DND-41 (cell line): ENCODE results near the gene SLC7A11.

Experiments used
- ATAC-seq: fragments of 200-7000 bp; cut with Tn5 transposase; 3 replicates; pipeline ENCODE4 v1.9.1; 2021; ENCODE audit warnings: low read depth; ENCODE audit not compliant: insufficient read depth
- DNase-seq: peaks from one replicate; pipeline ENCODE4 v3.0.0-alpha.2; 2020
- H2AFZ ChIP-seq: 2 replicates; pipeline ENCODE4 v1.6.0; 2012; ENCODE audit warnings: low read depth, low read length
- H3K27ac ChIP-seq: 2 replicates; pipeline ENCODE4 v1.5.1; 2012; ENCODE audit warnings: low read length, inconsistent platforms
- H3K27me3 ChIP-seq: fragments of 200-600 bp; sonication (generic); 2 replicates; pipeline ENCODE4 v1.6.0; 2012; ENCODE audit warnings: low read length, mild to moderate bottlenecking, inconsistent platforms; ENCODE audit not compliant: insufficient read depth, poor library complexity
- H3K36me3 ChIP-seq: 2 replicates; pipeline ENCODE4 v1.5.1; 2012; ENCODE audit warnings: low read length, inconsistent platforms; ENCODE audit not compliant: insufficient read depth
- H3K4me1 ChIP-seq: 2 replicates; pipeline ENCODE4 v1.5.1; 2012; ENCODE audit warnings: mild to moderate bottlenecking, low read length; ENCODE audit not compliant: insufficient read depth
- H3K4me2 ChIP-seq: 2 replicates; pipeline ENCODE4 v1.6.0; 2012; ENCODE audit warnings: mild to moderate bottlenecking, moderate library complexity, low read length, inconsistent platforms; ENCODE audit not compliant: insufficient read depth
- H3K4me3 ChIP-seq, 2 experiments: fragments of 200-600 bp in 1 of 2; shearing (Covaris generic) in 1 of 2; 2 replicates each; pipeline ENCODE4 v1.5.1; 2012 to 2016; ENCODE audit warnings: inconsistent platforms in 2 of 2, low read length in 2 of 2, mild to moderate bottlenecking in 2 of 2, low read depth in 1 of 2, moderate library complexity in 1 of 2
- H3K79me2 ChIP-seq: 2 replicates; pipeline ENCODE4 v1.6.0; 2012; ENCODE audit warnings: low read length, inconsistent platforms; ENCODE audit not compliant: insufficient read depth
- H3K9ac ChIP-seq: 2 replicates; pipeline ENCODE4 v1.6.0; 2012; ENCODE audit warnings: low read depth, mild to moderate bottlenecking, inconsistent platforms, low read length, moderate library complexity
- H3K9me3 ChIP-seq: 2 replicates; pipeline ENCODE4 v1.5.1; 2012; ENCODE audit warnings: low read length, moderate library complexity, mild to moderate bottlenecking, inconsistent platforms; ENCODE audit not compliant: insufficient read depth, severe bottlenecking
- H4K20me1 ChIP-seq: 2 replicates; pipeline ENCODE4 v1.6.0; 2012; ENCODE audit warnings: low read length; ENCODE audit not compliant: insufficient read depth
- CTCF ChIP-seq: IDR thresholded peaks from 2 replicates; pipeline ENCODE4 v1.5.1; 2012; ENCODE audit warnings: borderline replicate concordance, low read length, moderate library complexity, mild to moderate bottlenecking; ENCODE audit not compliant: poor library complexity, severe bottlenecking; ENCODE audit errors: extremely low read depth
- EZH2 ChIP-seq: IDR thresholded peaks from 3 replicates; pipeline ENCODE4 v1.6.1; 2012; ENCODE audit warnings: borderline replicate concordance, low read depth, mild to moderate bottlenecking, moderate library complexity, low read length, inconsistent platforms; ENCODE audit not compliant: severe bottlenecking

SLC7A11 gene

DNA sequence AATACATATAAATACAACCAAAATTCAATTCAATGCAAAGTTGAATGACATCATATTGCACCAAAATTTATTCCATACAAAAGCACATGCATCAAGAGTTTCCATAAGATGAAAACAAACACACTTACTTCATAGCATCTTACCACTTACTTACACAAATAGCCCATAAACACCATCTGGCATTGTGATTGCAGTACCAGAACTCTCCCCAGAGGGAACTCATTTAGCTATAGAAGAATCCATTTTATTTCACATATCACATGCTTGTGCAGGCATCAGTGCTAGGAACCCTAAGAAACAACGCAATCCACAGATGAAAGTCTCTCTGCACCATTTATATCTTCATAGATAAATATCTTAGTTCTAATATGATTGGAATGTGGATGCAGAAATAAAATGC, 77.9 kb downstream of the SLC7A11 start:
- H3K4me2 ChIP-seq: no peak overlapping the region
- DNase-seq (no peak), ATAC-seq (no peak)
- no peak overlapping the region for H3K27ac ChIP-seq
- no peaks in the 10 kb centered on the region for H3K36me3 ChIP-seq
- no peaks in the 10 kb centered on the region for H3K27me3 ChIP-seq
- H2AFZ ChIP-seq: no peak overlapping the region
- H3K9ac ChIP-seq: no peak overlapping the region
- no peaks in the 10 kb centered on the region for H3K79me2 ChIP-seq
- H4K20me1 ChIP-seq: no peaks in the 10 kb centered on the region
- H3K9me3 ChIP-seq: no peaks in the 10 kb centered on the region
- TF ChIP-seq CTCF: no peak
- no peak for TF ChIP-seq EZH2
- H3K4me3 ChIP-seq: no peak overlapping the region
- no peaks in the 10 kb centered on the region for H3K4me1 ChIP-seq

DNA sequence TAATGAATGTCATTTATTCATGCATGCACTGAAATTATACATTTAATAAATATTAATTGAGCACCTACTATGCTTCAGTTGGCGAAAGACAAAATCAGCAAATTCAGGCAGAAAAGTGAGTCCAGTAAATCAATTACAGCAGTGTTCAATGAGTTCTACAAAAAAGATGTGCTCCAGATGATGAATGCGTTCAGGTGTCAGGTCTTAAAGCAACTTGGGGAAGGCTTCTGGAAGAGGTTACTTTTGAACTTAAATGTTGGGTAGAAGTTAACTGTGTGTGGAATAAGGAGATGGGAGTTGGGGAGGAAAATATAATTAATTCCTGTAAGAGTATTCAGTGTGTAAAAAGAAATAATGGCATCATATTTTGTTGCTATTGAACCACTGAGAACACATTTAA, 79.0 kb downstream of the SLC7A11 start:
- Histone ChIP-seq H2AFZ (no peak overlapping the region), H4K20me1 (no peaks in the 10 kb centered on the region), H3K9ac (no peak overlapping the region), H3K4me3 (no peak overlapping the region), H3K4me2 (no peak overlapping the region), H3K36me3 (no peaks in the 10 kb centered on the region), H3K27ac (no peak overlapping the region), H3K27me3 (no peaks in the 10 kb centered on the region), H3K79me2 (no peaks in the 10 kb centered on the region), H3K9me3 (no peaks in the 10 kb centered on the region), H3K4me1 (no peaks in the 10 kb centered on the region)
- ATAC-seq (no peak), DNase-seq (no peak)
- TF ChIP-seq EZH2 (no peak), CTCF (no peak)

DNA sequence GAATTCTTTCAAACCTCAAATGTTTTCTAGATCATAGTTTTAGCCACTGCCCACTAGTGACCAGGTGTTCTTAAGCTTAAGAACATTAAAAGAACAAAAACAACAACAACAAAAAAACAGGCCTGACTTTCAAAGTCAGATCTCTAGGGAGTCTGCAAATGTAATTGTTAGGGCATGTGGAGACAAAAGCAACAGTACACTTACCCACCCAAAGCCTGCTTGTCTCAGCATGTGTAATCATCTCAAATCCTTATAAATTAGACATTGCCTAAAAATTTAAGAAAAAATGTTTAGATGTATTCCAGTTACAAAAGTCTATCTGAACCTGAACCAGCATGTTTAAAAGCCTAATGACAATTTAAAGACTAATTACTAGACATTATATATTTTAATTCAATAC, 79.9 kb downstream of the SLC7A11 start:
- no peak overlapping the region for H3K9ac ChIP-seq
- ATAC-seq (no peak), DNase-seq (no peak)
- H3K4me2 ChIP-seq: no peak overlapping the region
- no peak overlapping the region for H2AFZ ChIP-seq
- H3K36me3 ChIP-seq: no peaks in the 10 kb centered on the region
- TF ChIP-seq EZH2: no peak
- TF ChIP-seq CTCF: no peak
- no peaks in the 10 kb centered on the region for H3K79me2 ChIP-seq
- no peaks in the 10 kb centered on the region for H3K9me3 ChIP-seq
- H3K4me1 ChIP-seq: no peaks in the 10 kb centered on the region
- H4K20me1 ChIP-seq: no peaks in the 10 kb centered on the region
- no peaks in the 10 kb centered on the region for H3K27me3 ChIP-seq
- H3K27ac ChIP-seq: no peak overlapping the region
- H3K4me3 ChIP-seq: no peak overlapping the region

DNA sequence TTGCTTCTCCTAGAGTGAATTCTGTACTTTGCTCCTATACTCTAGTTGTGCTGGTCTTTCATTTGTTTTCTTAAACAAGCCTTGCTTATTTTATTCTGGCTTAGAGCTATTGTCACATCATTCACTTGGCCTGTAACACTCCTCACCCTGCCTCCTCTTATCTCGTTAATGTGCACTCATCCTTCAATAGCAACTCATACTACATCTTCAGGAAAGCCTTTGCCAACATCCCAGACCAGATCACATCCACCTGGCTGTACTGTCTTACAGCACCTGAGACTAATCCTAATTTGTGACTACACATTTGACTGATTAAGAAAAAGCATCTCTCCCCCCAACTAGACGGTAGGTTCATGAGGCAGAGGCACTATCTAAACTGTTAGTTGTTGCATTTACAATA, 80.8 kb downstream of the SLC7A11 start:
- ATAC-seq (no peak), DNase-seq (no peak)
- no peak overlapping the region for H3K4me2 ChIP-seq
- no peak overlapping the region for H2AFZ ChIP-seq
- H3K9me3 ChIP-seq: no peaks in the 10 kb centered on the region
- no peaks in the 10 kb centered on the region for H3K79me2 ChIP-seq
- TF ChIP-seq EZH2 (no peak), CTCF (no peak)
- H3K4me3 ChIP-seq: no peak overlapping the region
- H3K27ac ChIP-seq: no peak overlapping the region
- H4K20me1 ChIP-seq: no peaks in the 10 kb centered on the region
- no peak overlapping the region for H3K9ac ChIP-seq
- H3K36me3 ChIP-seq: no peaks in the 10 kb centered on the region
- no peaks in the 10 kb centered on the region for H3K4me1 ChIP-seq
- H3K27me3 ChIP-seq: no peaks in the 10 kb centered on the region
